GM19238 (cell line): ENCODE data around the gene WASF2.
"Not testable (repeated sequence)": the region's sequence is repeated elsewhere in the genome, so short reads cannot be mapped to it uniquely, and the experiment has no call there.

ENCODE experiments used
- DNase-seq: peaks from one replicate; pipeline ENCODE4 v3.0.0; 2011; ENCODE audit warnings: low spot score; ENCODE audit not compliant: insufficient read length

Gene WASF2

GRCh38 chr1:27454610-27455009 is 35.4 kb downstream of the WASF2 start:
- DNase-seq = no peak

- DNase-seq = no peak
Measured at GRCh38 chr1:27451343-27451742, 38.6 kb downstream of the WASF2 start.

GRCh38 chr1:27448982-27449381 is 41.0 kb downstream of the WASF2 start:
- DNase-seq = no peak

- DNase-seq = no peak
Measured at GRCh38 chr1:27447883-27448282, 42.1 kb downstream of the WASF2 start.

GRCh38 chr1:27447399-27447798 is 42.6 kb downstream of the WASF2 start:
- no peak for DNase-seq

GRCh38 chr1:27446496-27447020 is 43.4 kb downstream of the WASF2 start:
- DNase-seq = no peak

- DNase-seq = no peak
Measured at GRCh38 chr1:27445177-27445936, 44.6 kb downstream of the WASF2 start.

- DNase-seq = no peak
Measured at GRCh38 chr1:27444632-27445031, 45.3 kb downstream of the WASF2 start.

- no peak for DNase-seq
Measured at GRCh38 chr1:27439150-27439549, 50.8 kb downstream of the WASF2 start.

- DNase-seq = no peak
Measured at GRCh38 chr1:27438621-27439061, 51.3 kb downstream of the WASF2 start.

GRCh38 chr1:27436204-27437159 is 53.5 kb downstream of the WASF2 start:
- no peak for DNase-seq

- no peak for DNase-seq
Measured at GRCh38 chr1:27435566-27436203, 54.3 kb downstream of the WASF2 start.

- no peak for DNase-seq
Measured at GRCh38 chr1:27433706-27434105, 56.3 kb downstream of the WASF2 start.

- not testable (repeated sequence) for DNase-seq
Measured at GRCh38 chr1:27432725-27433124, 57.2 kb downstream of the WASF2 start.

- DNase-seq = no peak
Measured at GRCh38 chr1:27431601-27431940, 58.4 kb downstream of the WASF2 start.

- DNase-seq = no peak
Measured at GRCh38 chr1:27430903-27431600, 58.9 kb downstream of the WASF2 start.

- no peak for DNase-seq
Measured at GRCh38 chr1:27429029-27429425, 60.9 kb downstream of the WASF2 start.

GRCh38 chr1:27428316-27429028 is 61.5 kb downstream of the WASF2 start:
- no peak for DNase-seq

GRCh38 chr1:27427816-27428315 is 62.1 kb downstream of the WASF2 start:
- DNase-seq = no peak

- no peak for DNase-seq
Measured at GRCh38 chr1:27427329-27427728, 62.6 kb downstream of the WASF2 start.
